Hepatocyte (in vitro differentiated cells): ENCODE data around the gene CDKL2. TPM values are rescaled to one million over a fixed set of nuclear protein-coding genes. Genes with fewer than 3 reads are reported as not detected.
"Not testable (repeated sequence)": the region's sequence is repeated elsewhere in the genome, so short reads cannot be mapped to it uniquely, and the experiment has no call there.

Experiments
- DNase-seq: peaks from one replicate; pipeline ENCODE4 v3.0.0-alpha.2; 2016; ENCODE audit warnings: low spot score
- H2AFZ ChIP-seq: fragments of 200-600 bp; sonication (generic); 2 replicates; pipeline ENCODE4 v1.6.0; 2016; ENCODE audit warnings: antibody characterized with exemption, mild to moderate bottlenecking
- H3K27ac ChIP-seq: fragments of 200-600 bp; sonication (generic); 2 replicates; pipeline ENCODE4 v1.5.1; 2016; ENCODE audit warnings: mild to moderate bottlenecking
- H3K27me3 ChIP-seq: fragments of 200-600 bp; sonication (generic); 2 replicates; pipeline ENCODE4 v1.6.1; 2016
- H3K36me3 ChIP-seq: fragments of 200-600 bp; sonication (generic); replicated peaks from 2 replicates; pipeline ENCODE4 v1.5.1; 2016; ENCODE audit warnings: low read depth; ENCODE audit not compliant: insufficient read depth
- H3K4me1 ChIP-seq: fragments of 200-600 bp; sonication (generic); 2 replicates; pipeline ENCODE4 v1.5.1; 2016; ENCODE audit warnings: mild to moderate bottlenecking, moderate library complexity; ENCODE audit not compliant: insufficient read depth
- H3K4me2 ChIP-seq: fragments of 200-600 bp; sonication (generic); 2 replicates; pipeline ENCODE4 v1.6.0; 2016
- H3K4me3 ChIP-seq: fragments of 200-600 bp; sonication (generic); 2 replicates; pipeline ENCODE4 v1.5.1; 2016; ENCODE audit warnings: mild to moderate bottlenecking
- H3K79me2 ChIP-seq: fragments of 200-600 bp; sonication (generic); 2 replicates; pipeline ENCODE4 v1.6.0; 2017; ENCODE audit warnings: mild to moderate bottlenecking
- H3K9me2 ChIP-seq: fragments of 200-600 bp; sonication (generic); replicated peaks from 2 replicates; pipeline ENCODE4 v1.6.0; 2017; ENCODE audit warnings: mild to moderate bottlenecking; ENCODE audit not compliant: insufficient read depth
- H3K9me3 ChIP-seq: fragments of 200-600 bp; sonication (generic); 2 replicates; pipeline ENCODE4 v1.5.1; 2016; ENCODE audit warnings: low read depth, mild to moderate bottlenecking
- H4K20me1 ChIP-seq: fragments of 200-600 bp; sonication (generic); 2 replicates; pipeline ENCODE4 v1.6.0; 2016; ENCODE audit warnings: mild to moderate bottlenecking; ENCODE audit not compliant: insufficient read depth, poor library complexity, severe bottlenecking
- CTCF ChIP-seq: fragments of 200-600 bp; sonication (generic); IDR thresholded peaks from 2 replicates; pipeline ENCODE4 v1.5.1; 2016; ENCODE audit warnings: antibody characterized with exemption, mild to moderate bottlenecking; ENCODE audit not compliant: poor library complexity
- EZH2 ChIP-seq: fragments of 200-600 bp; sonication (generic); IDR thresholded peaks from 2 replicates; pipeline ENCODE4 v1.6.1; 2016; ENCODE audit warnings: antibody characterized with exemption, mild to moderate bottlenecking, borderline replicate concordance
- EZH2phosphoT487 ChIP-seq: fragments of 200-600 bp; sonication (generic); IDR thresholded peaks from one replicate; pipeline ENCODE4 v1.6.1; 2018; ENCODE audit warnings: antibody characterized with exemption, mild to moderate bottlenecking, low read depth, moderate library complexity; ENCODE audit not compliant: unreplicated experiment, severe bottlenecking
- WGBS: methylation state at CpG from one replicate; pipeline ENCODE4 v1.1.6; 2016; ENCODE audit warnings: low lambda C conversion rate; ENCODE audit errors: missing lambda C conversion rate; 5-methylcytosine and 5-hydroxymethylcytosine counted together
- polyA plus RNA-seq: library from polyadenylated mRNA; unstranded; fragments of >200 nt; fragmentation: Nextera tagmentation; extraction: Ambion mirVana; gene quantifications from 2 replicates; pipeline ENCODE4 v1.2.1, GENCODE V29; 2016
- total RNA-seq: library from RNA; depleted of rRNA; stranded (reverse); fragments of >200 nt; gene quantifications from 2 replicates; pipeline ENCODE4 v1.2.3, GENCODE V29; 2014

CDKL2 gene
- total and polyA plus RNA-seq, 2 experiments from 2014 or later, result 0.83 to 1.9 TPM

GRCh38 chr4:75666299-75666698, 36.0 kb upstream of the CDKL2 start:
- H3K4me2 ChIP-seq, result no peak overlapping the region
- H3K9me2 ChIP-seq, result no peaks in the 10 kb centered on the region
- H2AFZ ChIP-seq, result no peak overlapping the region
- H3K9me3 ChIP-seq, result no peaks in the 10 kb centered on the region
- no peak overlapping the region for H3K27ac ChIP-seq
- H3K79me2 ChIP-seq, result peaks cover 98% of the 10 kb centered on the region
- DNase-seq, result no peak
- peaks cover 96% of the 10 kb centered on the region for H4K20me1 ChIP-seq
- H3K4me3 ChIP-seq, result no peak overlapping the region
- no peaks in the 10 kb centered on the region for H3K36me3 ChIP-seq
- no peak for TF ChIP-seq EZH2phosphoT487
- TF ChIP-seq CTCF, result no peak
- H3K27me3 ChIP-seq, result no peaks in the 10 kb centered on the region
- 96% methylated on average over 4 of the region's 4 CpGs for WGBS
- peaks cover 17% of the 10 kb centered on the region for H3K4me1 ChIP-seq

- not testable (repeated sequence) for H3K4me2 ChIP-seq, H3K4me3 ChIP-seq, H2AFZ ChIP-seq, H3K27me3 ChIP-seq, DNase-seq, H3K27ac ChIP-seq, H3K36me3 ChIP-seq, H3K9me3 ChIP-seq, H3K9me2 ChIP-seq
- Histone ChIP-seq H3K79me2 (peaks cover 94% of the 10 kb centered on the region), H3K4me1 (peaks cover 12% of the 10 kb centered on the region), H4K20me1 (peaks cover 94% of the 10 kb centered on the region)
- WGBS, result 92% methylated on average over 3 of the region's 3 CpGs
Measured at GRCh38 chr4:75664604-75665003, 34.3 kb upstream of the CDKL2 start.

- Histone ChIP-seq H3K36me3 (no peaks in the 10 kb centered on the region), H3K4me3 (no peak overlapping the region), H3K27me3 (no peaks in the 10 kb centered on the region), H3K27ac (no peak overlapping the region), H3K9me3 (no peaks in the 10 kb centered on the region), H4K20me1 (peaks cover 85% of the 10 kb centered on the region), H3K4me1 (peaks cover 17% of the 10 kb centered on the region), H2AFZ (no peak overlapping the region), H3K79me2 (peaks cover 84% of the 10 kb centered on the region), H3K4me2 (no peak overlapping the region), H3K9me2 (no peaks in the 10 kb centered on the region)
- 90% methylated on average over 2 of the region's 2 CpGs for WGBS
- no peak for DNase-seq
- TF ChIP-seq CTCF (no peak), EZH2phosphoT487 (no peak), EZH2 (no peak)
Measured at GRCh38 chr4:75662626-75663025, 32.3 kb upstream of the CDKL2 start.

- H3K36me3 ChIP-seq, result no peaks in the 10 kb centered on the region
- WGBS, result 64% methylated on average over 2 of the region's 2 CpGs
- no peak overlapping the region for H3K4me3 ChIP-seq
- DNase-seq, result no peak
- H3K4me2 ChIP-seq, result no peak overlapping the region
- H3K9me3 ChIP-seq, result no peaks in the 10 kb centered on the region
- H3K27ac ChIP-seq, result no peak overlapping the region
- peaks cover 11% of the 10 kb centered on the region for H3K4me1 ChIP-seq
- H3K9me2 ChIP-seq, result no peaks in the 10 kb centered on the region
- no peaks in the 10 kb centered on the region for H3K27me3 ChIP-seq
- TF ChIP-seq EZH2 (no peak), CTCF (no peak), EZH2phosphoT487 (no peak)
- H3K79me2 ChIP-seq, result peaks cover 82% of the 10 kb centered on the region
- peaks cover 65% of the 10 kb centered on the region for H4K20me1 ChIP-seq
- no peak overlapping the region for H2AFZ ChIP-seq
Measured at GRCh38 chr4:75660491-75660890, 30.2 kb upstream of the CDKL2 start.
